ENCODE measurements around the gene SLC2A11.

- TF ChIP-seq MAX (IDR thresholded peaks at IDR 0.05) (no peak), TAF1 (IDR thresholded peaks at IDR 0.05; ENCODE audit: low read depth) (no peak)
- TF ChIP-seq, protein P1, sequence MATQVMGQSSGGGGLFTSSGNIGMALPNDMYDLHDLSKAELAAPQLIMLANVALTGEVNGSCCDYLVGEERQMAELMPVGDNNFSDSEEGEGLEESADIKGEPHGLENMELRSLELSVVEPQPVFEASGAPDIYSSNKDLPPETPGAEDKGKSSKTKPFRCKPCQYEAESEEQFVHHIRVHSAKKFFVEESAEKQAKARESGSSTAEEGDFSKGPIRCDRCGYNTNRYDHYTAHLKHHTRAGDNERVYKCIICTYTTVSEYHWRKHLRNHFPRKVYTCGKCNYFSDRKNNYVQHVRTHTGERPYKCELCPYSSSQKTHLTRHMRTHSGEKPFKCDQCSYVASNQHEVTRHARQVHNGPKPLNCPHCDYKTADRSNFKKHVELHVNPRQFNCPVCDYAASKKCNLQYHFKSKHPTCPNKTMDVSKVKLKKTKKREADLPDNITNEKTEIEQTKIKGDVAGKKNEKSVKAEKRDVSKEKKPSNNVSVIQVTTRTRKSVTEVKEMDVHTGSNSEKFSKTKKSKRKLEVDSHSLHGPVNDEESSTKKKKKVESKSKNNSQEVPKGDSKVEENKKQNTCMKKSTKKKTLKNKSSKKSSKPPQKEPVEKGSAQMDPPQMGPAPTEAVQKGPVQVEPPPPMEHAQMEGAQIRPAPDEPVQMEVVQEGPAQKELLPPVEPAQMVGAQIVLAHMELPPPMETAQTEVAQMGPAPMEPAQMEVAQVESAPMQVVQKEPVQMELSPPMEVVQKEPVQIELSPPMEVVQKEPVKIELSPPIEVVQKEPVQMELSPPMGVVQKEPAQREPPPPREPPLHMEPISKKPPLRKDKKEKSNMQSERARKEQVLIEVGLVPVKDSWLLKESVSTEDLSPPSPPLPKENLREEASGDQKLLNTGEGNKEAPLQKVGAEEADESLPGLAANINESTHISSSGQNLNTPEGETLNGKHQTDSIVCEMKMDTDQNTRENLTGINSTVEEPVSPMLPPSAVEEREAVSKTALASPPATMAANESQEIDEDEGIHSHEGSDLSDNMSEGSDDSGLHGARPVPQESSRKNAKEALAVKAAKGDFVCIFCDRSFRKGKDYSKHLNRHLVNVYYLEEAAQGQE (IDR thresholded peaks at IDR 0.05; ENCODE audit: low read depth), result no peak
Observed at GRCh38 chr22:23895599-23896144, 38.0 kb downstream of the SLC2A11 start.

All from Ishikawa (cell line).